Brain microvascular endothelial cell (primary cell): ENCODE data around the gene PITPNM1.
"Not testable (repeated sequence)": the region's sequence is repeated elsewhere in the genome, so short reads cannot be mapped to it uniquely, and the experiment has no call there.

Experiments
- DNase-seq: peaks from one replicate; pipeline ENCODE4 v3.0.0-alpha.2; 2020
- H3K27ac ChIP-seq: fragments of 250-450 bp; sonication (Bioruptor Pico); 2 replicates; pipeline ENCODE4 v1.5.1; 2020; ENCODE audit warnings: mild to moderate bottlenecking, moderate library complexity
- H3K27me3 ChIP-seq: fragments of 250-450 bp; sonication (Bioruptor Pico); replicated peaks from 2 replicates; pipeline ENCODE4 v1.5.1; 2020; ENCODE audit warnings: mild to moderate bottlenecking
- H3K36me3 ChIP-seq: fragments of 250-450 bp; sonication (Bioruptor Pico); replicated peaks from 2 replicates; pipeline ENCODE4 v1.5.1; 2020; ENCODE audit warnings: mild to moderate bottlenecking
- H3K4me3 ChIP-seq: 2 replicates; pipeline ENCODE4 v1.5.1; 2011; ENCODE audit warnings: low read depth, mild to moderate bottlenecking, control low read depth, low read length, moderate library complexity
- CTCF ChIP-seq: IDR thresholded peaks from 2 replicates; pipeline ENCODE4 v1.5.1; 2011; ENCODE audit warnings: low read depth, mild to moderate bottlenecking, moderate library complexity, low read length, control low read depth, inconsistent platforms; ENCODE audit errors: missing control alignments
- in situ Hi-C: cut with HindIII; loops from 2 replicates; pipeline ENCODE4 v1.10.0; 2017; ENCODE audit warnings: low sequenced_read_pairs, low pct_ligation_motif_present

Gene PITPNM1

GRCh38 chr11:67490727-67491065 is 14.5 kb downstream of the PITPNM1 start:
- Histone ChIP-seq H3K27me3 (no peaks in the 10 kb centered on the region), H3K4me3 (no peak overlapping the region), H3K36me3 (peaks cover 55% of the 10 kb centered on the region), H3K27ac (no peak overlapping the region)
- in situ Hi-C loops: no loop called here
- TF ChIP-seq CTCF: no peak
- DNase-seq: no peak

- in situ Hi-C loops: no loop called here
Measured at GRCh38 chr11:67489885-67490726, 15.1 kb downstream of the PITPNM1 start.

GRCh38 chr11:67489203-67489884 is 15.8 kb downstream of the PITPNM1 start:
- Histone ChIP-seq H3K36me3 (peaks cover 45% of the 10 kb centered on the region), H3K4me3 (no peak overlapping the region), H3K27me3 (no peaks in the 10 kb centered on the region), H3K27ac (no peak overlapping the region)
- no peak for DNase-seq
- in situ Hi-C loops: no loop called here
- no peak for TF ChIP-seq CTCF

More at GRCh38 chr11:67489885-67490726, 15.1 kb downstream of the PITPNM1 start:
- H3K27ac ChIP-seq: no peak overlapping the region
- H3K27me3 ChIP-seq: no peaks in the 10 kb centered on the region
- no peak for TF ChIP-seq CTCF
- H3K36me3 ChIP-seq: peaks cover 49% of the 10 kb centered on the region
- H3K4me3 ChIP-seq: no peak overlapping the region
- DNase-seq: no peak

- peaks cover 21% of the 10 kb centered on the region for H3K36me3 ChIP-seq
- no peak overlapping the region for H3K27ac ChIP-seq
- no peak for TF ChIP-seq CTCF
- no peaks in the 10 kb centered on the region for H3K27me3 ChIP-seq
- DNase-seq: no peak
- no peak overlapping the region for H3K4me3 ChIP-seq
- in situ Hi-C loops: no loop called here
Measured at GRCh38 chr11:67486481-67487195, 18.5 kb downstream of the PITPNM1 start.

- DNase-seq, H3K4me3 ChIP-seq, H3K27me3 ChIP-seq, in situ Hi-C loops, H3K27ac ChIP-seq: not testable (repeated sequence)
- peaks cover 16% of the 10 kb centered on the region for H3K36me3 ChIP-seq
Measured at GRCh38 chr11:67485873-67486361, 19.2 kb downstream of the PITPNM1 start.

GRCh38 chr11:67484847-67485311 is 20.3 kb downstream of the PITPNM1 start:
- Histone ChIP-seq H3K36me3 (peaks cover 10% of the 10 kb centered on the region), H3K27ac (no peak overlapping the region), H3K27me3 (no peaks in the 10 kb centered on the region), H3K4me3 (no peak overlapping the region)
- in situ Hi-C loops: no loop called here
- no peak for TF ChIP-seq CTCF
- no peak for DNase-seq
